Endothelial cell of umbilical vein (primary cell): ENCODE results near the gene FAM181A. TPM values are rescaled to one million over a fixed set of nuclear protein-coding genes. Genes with fewer than 3 reads are reported as not detected.

Source experiments
- BruUV-seq: library from RNA; stranded (reverse); fragments of 400-500 nt; replicated peaks from 2 replicates; lab custom pipeline; 2021; lab: Mats Ljungman, UMichigan
- CTCF ChIA-PET: fragments of 300-600, 350-600 bp; sonication (Branson Sonifier 250); formaldehyde crosslinking; loops from one replicate; lab custom pipeline; 2021; ENCODE audit warnings: antibody characterized with exemption, inconsistent platforms; lab: Charles Lee
- POLR2A ChIA-PET: fragments of 300-600, 350-600 bp; sonication (Branson Sonifier 250); formaldehyde crosslinking; loops from one replicate; lab custom pipeline; 2021; ENCODE audit warnings: antibody characterized with exemption, inconsistent platforms; lab: Charles Lee
- DNase-seq: peaks from one replicate; pipeline ENCODE4 v3.0.0-alpha.2; 2011; ENCODE audit warnings: low read depth, low spot score
- FAIRE-seq: peaks from 2 replicates; lab custom pipeline; 2011; peaks lifted over from hg19 to GRCh38; lab: Jason Lieb, UNC
- H2AFZ ChIP-seq: 2 replicates; pipeline ENCODE4 v1.6.0; 2012; ENCODE audit warnings: low read depth, low read length, control low read depth, inconsistent platforms
- H3K27ac ChIP-seq: 2 replicates; pipeline ENCODE4 v1.5.1; 2011; ENCODE audit warnings: low read depth, mild to moderate bottlenecking, control low read depth, low read length, moderate library complexity; ENCODE audit not compliant: insufficient read depth
- H3K27me3 ChIP-seq, 2 experiments: 2 replicates each; pipeline versions ENCODE4 v1.6.0 to v1.6.1; 2011; ENCODE audit warnings: low read length in 2 of 2, mixed read lengths in 1 of 2; ENCODE audit not compliant: control insufficient read depth in 2 of 2, insufficient read depth in 2 of 2
- H3K36me3 ChIP-seq, 2 experiments: 2 replicates in 1 of 2; 3 replicates in 1 of 2; pipeline ENCODE4 v1.5.1; 2011; ENCODE audit warnings: low read length in 2 of 2, mild to moderate bottlenecking in 1 of 2, moderate library complexity in 1 of 2; ENCODE audit not compliant: control insufficient read depth in 2 of 2, insufficient read depth in 2 of 2; ENCODE audit errors: extremely low read depth in 1 of 2
- H3K4me1 ChIP-seq: 3 replicates; pipeline ENCODE4 v1.5.1; 2011; ENCODE audit warnings: mild to moderate bottlenecking, low read length; ENCODE audit not compliant: control insufficient read depth, insufficient read depth; ENCODE audit errors: extremely low read depth
- H3K4me2 ChIP-seq: 2 replicates; pipeline ENCODE4 v1.6.1; 2011; ENCODE audit warnings: low read length, control low read depth, mixed read lengths; ENCODE audit not compliant: insufficient read depth
- H3K4me3 ChIP-seq, 3 experiments: fragments of 200-600 bp in 1 of 3; sonication (generic), shearing (Covaris generic) in 1 of 3; replicated peaks in 1 of 3; 2 replicates each; pipeline ENCODE4 v1.5.1; 2011 to 2016; ENCODE audit warnings: control low read depth in 3 of 3, low read length in 3 of 3, mild to moderate bottlenecking in 2 of 3, inconsistent platforms in 1 of 3, low read depth in 1 of 3, moderate library complexity in 1 of 3; ENCODE audit not compliant: insufficient read depth in 1 of 3
- H3K79me2 ChIP-seq: 2 replicates; pipeline ENCODE4 v1.6.0; 2012; ENCODE audit warnings: low read length, inconsistent platforms; ENCODE audit not compliant: control insufficient read depth, insufficient read depth
- H3K9ac ChIP-seq: replicated peaks from 2 replicates; pipeline ENCODE3; 2011; ENCODE audit warnings: low read length, control low read depth; ENCODE audit not compliant: insufficient read depth; ENCODE audit errors: extremely low read depth
- H3K9me1 ChIP-seq: replicated peaks from 3 replicates; pipeline ENCODE4 v1.6.0; 2011; ENCODE audit warnings: mild to moderate bottlenecking, low read length; ENCODE audit not compliant: control insufficient read depth, insufficient read depth; ENCODE audit errors: extremely low read depth
- H3K9me3 ChIP-seq: replicated peaks from 2 replicates; pipeline ENCODE4 v1.5.1; 2012; ENCODE audit warnings: low read length, inconsistent platforms; ENCODE audit not compliant: control insufficient read depth, insufficient read depth
- H4K20me1 ChIP-seq: replicated peaks from 2 replicates; pipeline ENCODE3; 2011; ENCODE audit warnings: mild to moderate bottlenecking, low read length; ENCODE audit not compliant: control insufficient read depth, insufficient read depth; ENCODE audit errors: extremely low read depth
- EZH2 ChIP-seq: IDR thresholded peaks from 2 replicates; pipeline ENCODE4 v1.6.1; 2012; ENCODE audit warnings: borderline replicate concordance, low read depth, mild to moderate bottlenecking, moderate library complexity, low read length, inconsistent platforms; ENCODE audit not compliant: severe bottlenecking
- FOS ChIP-seq: IDR thresholded peaks from 2 replicates; pipeline ENCODE4 v1.6.1; 2011; ENCODE audit warnings: mild to moderate bottlenecking, low read length, moderate library complexity, borderline replicate concordance; ENCODE audit not compliant: insufficient read depth
- GATA2 ChIP-seq: IDR thresholded peaks from 2 replicates; pipeline ENCODE4 v1.7.0; 2011; ENCODE audit warnings: low read depth, mild to moderate bottlenecking, moderate library complexity, mixed read lengths, low read length; ENCODE audit not compliant: insufficient read length, insufficient read depth
- JUN ChIP-seq: IDR thresholded peaks from 2 replicates; pipeline ENCODE4 v1.6.1; 2011; ENCODE audit warnings: borderline replicate concordance, low read depth; ENCODE audit not compliant: insufficient read length, insufficient read depth
- MYC ChIP-seq: IDR thresholded peaks from one replicate; pipeline ENCODE4 v1.6.1; 2011; ENCODE audit warnings: mild to moderate bottlenecking, low read depth, low read length
- POLR2A ChIP-seq: IDR thresholded peaks from 2 replicates; pipeline ENCODE4 v1.6.1; 2012; ENCODE audit warnings: low read depth, mild to moderate bottlenecking, control low read depth, low read length
- POLR2AphosphoS5 ChIP-seq: IDR thresholded peaks from 2 replicates; pipeline ENCODE4 v1.6.1; 2012; ENCODE audit warnings: low read depth, mild to moderate bottlenecking, control low read depth, low read length, moderate library complexity; ENCODE audit not compliant: insufficient read depth
- dilution Hi-C: fragments of 300-500 bp; cut with MboI; formaldehyde crosslinking; loops from one replicate; pipeline ENCODE4 v1.15.0; 2019; ENCODE audit warnings: low sequenced_read_pairs; ENCODE audit not compliant: extremely low pct_ligation_motif_present
- intact Hi-C: fragments of 100-400 bp; cut with micrococcal nuclease; formaldehyde crosslinking; loops from one replicate; pipeline ENCODE4 v1.10.0; 2022
- polyA plus RNA-seq, 4 experiments: library from polyadenylated mRNA; depleted of rRNA in 3 of 4; stranded (reverse) in 3 of 4; unstranded in 1 of 4; fragments of >200 nt; gene quantifications; 2 replicates each; pipeline versions ENCODE4 v1.2.1 to v1.2.3, GENCODE V29; 2011 to 2012; ENCODE audit warnings: missing spikeins in 1 of 4
- total RNA-seq: library from RNA; stranded (reverse); gene quantifications from 2 replicates; pipeline ENCODE4 v1.2.3, GENCODE V29; 2021
- TF ChIP-seq, protein P1 (sequence below), 2 donors: IDR thresholded peaks; 1 replicate in 1 of 2; 2 replicates in 1 of 2; pipeline ENCODE4 v1.5.1; 2011; ENCODE audit warnings: low read length in 2 of 2, mild to moderate bottlenecking in 2 of 2, moderate library complexity in 2 of 2, control low read depth in 1 of 2, inconsistent platforms in 1 of 2, low read depth in 1 of 2; ENCODE audit not compliant: insufficient read depth in 1 of 2; ENCODE audit errors: extremely low read depth in 1 of 2
- TF ChIP-seq, protein P2 (sequence below): IDR thresholded peaks from 2 replicates; pipeline ENCODE4 v1.6.1; 2011; ENCODE audit not compliant: insufficient read depth, insufficient read length

FAM181A gene
- total and polyA plus RNA-seq, 2 donors (not counting 3 experiments of a cell fraction or from before 2014, with no cell fraction given) = not detected

DNA sequence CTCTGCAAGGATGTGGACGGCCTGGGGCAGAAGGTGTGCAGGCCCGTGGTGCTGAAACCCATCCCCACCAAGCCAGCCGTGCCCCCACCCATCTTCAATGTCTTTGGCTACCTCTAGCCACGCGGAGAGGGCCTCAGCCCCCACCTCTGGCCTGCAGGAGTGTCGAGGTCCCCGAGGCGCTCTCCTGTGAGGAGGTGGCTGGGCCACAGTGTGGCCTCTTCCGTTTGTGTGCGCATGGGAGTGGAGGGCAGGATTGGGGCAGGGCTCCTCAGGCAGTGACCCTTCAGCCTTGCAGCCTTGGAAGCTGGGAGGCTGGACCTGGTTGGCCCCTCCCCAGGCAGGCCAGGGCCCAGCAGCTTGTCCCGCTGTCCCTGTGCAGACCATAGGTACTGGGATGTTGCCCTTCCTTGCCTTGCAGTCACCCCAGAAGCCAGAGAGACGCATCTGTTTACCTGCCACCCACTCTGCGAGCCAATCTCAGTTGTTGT is 1.9 kb downstream of the FAM181A start:
- H2AFZ ChIP-seq = no peak overlapping the region
- DNase-seq (no peak), FAIRE-seq (no peak)
- H3K9me3 ChIP-seq = no peaks in the 10 kb centered on the region
- no peaks in the 10 kb centered on the region for H3K4me1 ChIP-seq
- H3K27ac ChIP-seq = no peak overlapping the region
- no peak overlapping the region for H3K4me3 ChIP-seq
- H3K4me2 ChIP-seq = no peak overlapping the region
- no peaks in the 10 kb centered on the region for H3K79me2 ChIP-seq
- H3K36me3 ChIP-seq = no peaks in the 10 kb centered on the region
- no peaks in the 10 kb centered on the region for H3K9me1 ChIP-seq
- H3K9ac ChIP-seq = no peak overlapping the region
- TF ChIP-seq, protein P1, sequence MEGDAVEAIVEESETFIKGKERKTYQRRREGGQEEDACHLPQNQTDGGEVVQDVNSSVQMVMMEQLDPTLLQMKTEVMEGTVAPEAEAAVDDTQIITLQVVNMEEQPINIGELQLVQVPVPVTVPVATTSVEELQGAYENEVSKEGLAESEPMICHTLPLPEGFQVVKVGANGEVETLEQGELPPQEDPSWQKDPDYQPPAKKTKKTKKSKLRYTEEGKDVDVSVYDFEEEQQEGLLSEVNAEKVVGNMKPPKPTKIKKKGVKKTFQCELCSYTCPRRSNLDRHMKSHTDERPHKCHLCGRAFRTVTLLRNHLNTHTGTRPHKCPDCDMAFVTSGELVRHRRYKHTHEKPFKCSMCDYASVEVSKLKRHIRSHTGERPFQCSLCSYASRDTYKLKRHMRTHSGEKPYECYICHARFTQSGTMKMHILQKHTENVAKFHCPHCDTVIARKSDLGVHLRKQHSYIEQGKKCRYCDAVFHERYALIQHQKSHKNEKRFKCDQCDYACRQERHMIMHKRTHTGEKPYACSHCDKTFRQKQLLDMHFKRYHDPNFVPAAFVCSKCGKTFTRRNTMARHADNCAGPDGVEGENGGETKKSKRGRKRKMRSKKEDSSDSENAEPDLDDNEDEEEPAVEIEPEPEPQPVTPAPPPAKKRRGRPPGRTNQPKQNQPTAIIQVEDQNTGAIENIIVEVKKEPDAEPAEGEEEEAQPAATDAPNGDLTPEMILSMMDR (IDR thresholded peaks at IDR 0.05; ENCODE audit: extremely low read depth in 1 of 2, insufficient read depth in 1 of 2, low read depth in 1 of 2, low read length in 2 of 2) = no peak
- TF ChIP-seq, protein P2, sequence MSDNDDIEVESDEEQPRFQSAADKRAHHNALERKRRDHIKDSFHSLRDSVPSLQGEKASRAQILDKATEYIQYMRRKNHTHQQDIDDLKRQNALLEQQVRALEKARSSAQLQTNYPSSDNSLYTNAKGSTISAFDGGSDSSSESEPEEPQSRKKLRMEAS = no peak
- TF ChIP-seq POLR2AphosphoS5 (no peak), MYC (no peak), POLR2A (no peak), GATA2 (no peak), JUN (no peak), EZH2 (no peak), FOS (no peak)
- intact Hi-C loops (no loop called here), dilution Hi-C loops (no loop called here)
- H4K20me1 ChIP-seq = no peaks in the 10 kb centered on the region
- CTCF ChIA-PET = interaction anchor here (0.9 to 1.8 kb wide), 2 partner anchors 11 to 77 kb away, joined by 3 to 7 read pairs; no protein-coding TSS in a partner anchor
- no peaks in the 10 kb centered on the region for H3K27me3 ChIP-seq
- no TSS peak for BruUV-seq
- POLR2A ChIA-PET = no interaction called here
